Glutamatergic neuron (in vitro differentiated cells): ENCODE data around the gene JAKMIP1. TPM values are rescaled to one million over a fixed set of nuclear protein-coding genes. Genes with fewer than 3 reads are reported as not detected.

ENCODE experiments used
- DNase-seq: peaks from one replicate; pipeline ENCODE4 v3.0.0; 2022
- H3K27ac Mint-ChIP-seq: one replicate; pipeline ENCODE4 v1.8.0; 2020; ENCODE audit warnings: mild to moderate bottlenecking, mixed read lengths, inconsistent platforms; ENCODE audit not compliant: unreplicated experiment
- H3K27me3 Mint-ChIP-seq: one replicate; pipeline ENCODE4 v1.8.0; 2020; ENCODE audit warnings: mild to moderate bottlenecking, moderate library complexity, mixed read lengths, inconsistent platforms; ENCODE audit not compliant: unreplicated experiment
- H3K36me3 Mint-ChIP-seq: one replicate; pipeline ENCODE4 v1.8.0; 2020; ENCODE audit warnings: mild to moderate bottlenecking, mixed read lengths, inconsistent platforms; ENCODE audit not compliant: unreplicated experiment
- H3K4me1 Mint-ChIP-seq: one replicate; pipeline ENCODE4 v1.8.0; 2020; ENCODE audit warnings: mild to moderate bottlenecking, low read depth, mixed read lengths, inconsistent platforms; ENCODE audit not compliant: unreplicated experiment
- H3K4me3 Mint-ChIP-seq: one replicate; pipeline ENCODE4 v1.8.0; 2020; ENCODE audit warnings: mild to moderate bottlenecking, mixed read lengths, inconsistent platforms; ENCODE audit not compliant: unreplicated experiment
- H3K9me3 Mint-ChIP-seq: one replicate; pipeline ENCODE4 v1.8.0; 2020; ENCODE audit warnings: mild to moderate bottlenecking, moderate library complexity, mixed read lengths, inconsistent platforms; ENCODE audit not compliant: unreplicated experiment
- total RNA-seq: library from RNA; stranded (reverse); fragmentation: NEBNext Ultra II Directional; extraction: Animal tissue kit (Norgen Biotek cat#: 25700); gene quantifications from one replicate; pipeline ENCODE4 v1.2.1, GENCODE V29; 2021; ENCODE audit not compliant: unreplicated experiment
- TF ChIP-seq, protein P1 (sequence below): fragments of 200-600 bp; sonication (generic); IDR thresholded peaks from one replicate; pipeline ENCODE4 v1.5.0; 2021; ENCODE audit not compliant: partially characterized antibody, unreplicated experiment

JAKMIP1 gene
- total RNA-seq, 1 donor from 2014 or later, result 2.4 TPM

DNA sequence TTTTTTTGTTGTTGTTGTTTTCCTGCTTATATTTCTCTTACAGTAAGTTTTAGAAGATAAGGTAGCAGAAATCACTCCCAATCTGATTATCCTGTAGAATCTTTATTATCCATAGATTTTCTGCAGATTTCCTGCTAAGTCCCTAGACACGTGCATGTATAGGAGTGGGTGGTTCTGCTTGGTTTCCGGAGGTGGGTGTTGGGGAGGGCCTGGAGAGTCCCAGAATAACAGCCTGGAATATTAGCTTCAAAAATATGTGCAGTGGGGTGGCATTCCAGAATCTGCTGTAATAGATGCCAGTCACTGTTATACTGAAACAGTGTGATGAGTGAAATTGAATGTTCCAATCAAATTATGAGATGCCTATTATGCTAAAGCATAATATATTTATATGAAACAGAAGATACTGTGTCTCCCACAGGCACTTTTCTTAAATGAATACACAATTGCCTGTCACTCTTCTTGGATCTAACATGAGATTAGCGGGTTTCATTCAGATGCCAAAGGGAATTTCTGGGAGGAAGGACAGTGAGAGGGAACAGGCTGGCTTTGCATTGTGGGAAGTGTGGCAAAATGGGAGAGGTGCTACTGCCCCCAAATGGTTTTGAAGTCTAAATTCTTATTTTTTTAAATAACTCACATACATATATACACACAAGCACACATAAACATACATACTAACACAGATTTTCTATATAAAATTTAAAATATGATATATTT, 219.8 kb downstream of the JAKMIP1 start:
- H3K4me3 Mint-ChIP-seq, result no peak overlapping the region
- TF ChIP-seq, protein P1, sequence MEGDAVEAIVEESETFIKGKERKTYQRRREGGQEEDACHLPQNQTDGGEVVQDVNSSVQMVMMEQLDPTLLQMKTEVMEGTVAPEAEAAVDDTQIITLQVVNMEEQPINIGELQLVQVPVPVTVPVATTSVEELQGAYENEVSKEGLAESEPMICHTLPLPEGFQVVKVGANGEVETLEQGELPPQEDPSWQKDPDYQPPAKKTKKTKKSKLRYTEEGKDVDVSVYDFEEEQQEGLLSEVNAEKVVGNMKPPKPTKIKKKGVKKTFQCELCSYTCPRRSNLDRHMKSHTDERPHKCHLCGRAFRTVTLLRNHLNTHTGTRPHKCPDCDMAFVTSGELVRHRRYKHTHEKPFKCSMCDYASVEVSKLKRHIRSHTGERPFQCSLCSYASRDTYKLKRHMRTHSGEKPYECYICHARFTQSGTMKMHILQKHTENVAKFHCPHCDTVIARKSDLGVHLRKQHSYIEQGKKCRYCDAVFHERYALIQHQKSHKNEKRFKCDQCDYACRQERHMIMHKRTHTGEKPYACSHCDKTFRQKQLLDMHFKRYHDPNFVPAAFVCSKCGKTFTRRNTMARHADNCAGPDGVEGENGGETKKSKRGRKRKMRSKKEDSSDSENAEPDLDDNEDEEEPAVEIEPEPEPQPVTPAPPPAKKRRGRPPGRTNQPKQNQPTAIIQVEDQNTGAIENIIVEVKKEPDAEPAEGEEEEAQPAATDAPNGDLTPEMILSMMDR, result peak; percentile 7
- no peak for DNase-seq
- H3K4me1 Mint-ChIP-seq, result peaks cover 5% of the 10 kb centered on the region
- H3K27ac Mint-ChIP-seq, result no peak overlapping the region
- peaks cover 8% of the 10 kb centered on the region for H3K36me3 Mint-ChIP-seq
- H3K27me3 Mint-ChIP-seq, result peaks cover 4% of the 10 kb centered on the region
- H3K9me3 Mint-ChIP-seq, result peaks cover 5% of the 10 kb centered on the region

DNA sequence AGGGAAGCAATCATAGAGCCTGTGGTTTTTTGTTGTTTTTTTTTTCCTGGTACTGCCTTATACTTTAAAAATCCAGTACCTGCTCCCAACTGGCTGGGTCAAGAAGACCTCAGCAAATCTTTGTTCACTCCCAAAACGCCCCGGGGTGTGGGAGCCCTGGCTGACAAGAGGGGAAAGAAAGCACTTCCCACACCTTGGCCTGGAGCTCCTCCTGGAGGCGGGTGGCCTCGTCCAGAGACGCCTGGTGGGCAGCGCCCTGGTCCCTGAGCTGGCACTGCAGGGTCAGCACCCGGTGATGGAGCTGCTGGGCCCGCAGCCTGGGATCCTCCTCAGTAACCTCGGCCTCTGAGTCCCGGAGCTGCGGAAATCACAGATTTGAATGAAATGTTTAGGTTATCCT, 220.4 kb downstream of the JAKMIP1 start:
- Mint-ChIP-seq H3K27ac (no peak overlapping the region), H3K36me3 (peaks cover 8% of the 10 kb centered on the region), H3K9me3 (peaks cover 3% of the 10 kb centered on the region), H3K27me3 (peaks cover 4% of the 10 kb centered on the region), H3K4me1 (peaks cover 5% of the 10 kb centered on the region), H3K4me3 (no peak overlapping the region)
- peak; percentile 91 for DNase-seq
- TF ChIP-seq, protein P1, result peak; percentile 46

DNA sequence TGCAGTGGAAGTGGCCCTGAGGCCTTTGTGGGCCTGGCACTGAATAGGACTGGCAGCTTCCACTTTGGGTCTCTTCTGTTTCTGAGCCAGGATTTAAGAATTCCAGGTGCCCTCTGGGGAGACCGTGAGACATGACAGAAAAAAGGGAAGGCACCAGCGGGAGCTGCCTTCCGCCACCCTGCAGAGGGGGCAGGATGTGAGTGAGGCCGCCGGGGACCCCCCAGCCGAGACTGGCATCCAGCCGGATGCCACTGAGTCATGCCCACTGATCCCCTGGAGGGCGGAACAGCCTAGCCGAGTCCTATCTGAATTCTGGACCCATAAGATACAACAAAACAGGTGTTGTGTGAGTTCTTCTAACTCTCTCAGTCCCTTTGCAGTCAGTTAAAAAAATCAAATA, 223.4 kb downstream of the JAKMIP1 start:
- no peak overlapping the region for H3K4me3 Mint-ChIP-seq
- no peak for DNase-seq
- H3K27me3 Mint-ChIP-seq, result peaks cover 2% of the 10 kb centered on the region
- H3K9me3 Mint-ChIP-seq, result peaks cover 1% of the 10 kb centered on the region
- peaks cover 10% of the 10 kb centered on the region for H3K4me1 Mint-ChIP-seq
- H3K36me3 Mint-ChIP-seq, result no peaks in the 10 kb centered on the region
- TF ChIP-seq, protein P1, result no peak
- H3K27ac Mint-ChIP-seq, result no peak overlapping the region

DNA sequence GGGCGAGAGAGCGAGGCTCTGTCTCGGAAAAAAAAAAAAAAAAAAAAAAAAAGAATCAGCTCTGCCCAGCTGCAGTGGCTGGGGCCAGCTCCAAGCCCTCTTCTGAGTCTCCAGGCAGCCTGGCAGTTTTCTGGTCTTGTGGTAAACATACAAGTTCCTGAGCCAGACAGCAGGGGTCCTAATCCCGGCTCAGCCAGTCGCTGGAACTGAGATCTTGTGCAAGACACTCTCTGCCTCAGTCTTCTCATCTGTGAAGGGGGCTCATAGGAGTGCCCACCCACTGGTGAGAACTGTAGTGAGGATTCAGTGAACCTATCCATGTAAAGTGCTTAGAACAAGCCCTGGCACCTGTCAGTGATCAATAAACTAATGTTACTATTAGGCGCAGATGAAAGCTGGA, 223.9 kb downstream of the JAKMIP1 start:
- Mint-ChIP-seq H3K4me1 (peaks cover 14% of the 10 kb centered on the region), H3K9me3 (peaks cover 3% of the 10 kb centered on the region), H3K36me3 (peaks cover 3% of the 10 kb centered on the region), H3K27ac (no peak overlapping the region), H3K4me3 (no peak overlapping the region), H3K27me3 (peaks cover 2% of the 10 kb centered on the region)
- DNase-seq, result no peak
- TF ChIP-seq, protein P1, result no peak

Other genes with a start within 250 kb of the JAKMIP1 start
- gene C4orf50, start 182.1 kb downstream of the JAKMIP1 start, total RNA-seq, result 0.56 TPM
- 30.4 TPM for gene WFS1, start 69.3 kb upstream of the JAKMIP1 start, total RNA-seq